Body of pancreas (tissue), 4 donors: Measurements from ENCODE around the gene PTPN1.

Source experiments
- POLR2A ChIP-seq, 3 donors: fragments of 450-650 bp; IDR thresholded peaks; one replicate each; pipeline ENCODE4 v1.6.1; 2016; ENCODE audit warnings: antibody characterized with exemption in 3 of 3, mild to moderate bottlenecking in 2 of 3
- TF ChIP-seq, protein P1 (sequence below), 7 experiments: fragments of 450-650 bp in 4 of 7; fragments of 200-600 bp in 3 of 7; sonication (generic) in 3 of 7; IDR thresholded peaks; one replicate each; pipeline ENCODE4 v1.5.1; 2016 to 2019; ENCODE audit warnings: antibody characterized with exemption in 7 of 7

DNA sequence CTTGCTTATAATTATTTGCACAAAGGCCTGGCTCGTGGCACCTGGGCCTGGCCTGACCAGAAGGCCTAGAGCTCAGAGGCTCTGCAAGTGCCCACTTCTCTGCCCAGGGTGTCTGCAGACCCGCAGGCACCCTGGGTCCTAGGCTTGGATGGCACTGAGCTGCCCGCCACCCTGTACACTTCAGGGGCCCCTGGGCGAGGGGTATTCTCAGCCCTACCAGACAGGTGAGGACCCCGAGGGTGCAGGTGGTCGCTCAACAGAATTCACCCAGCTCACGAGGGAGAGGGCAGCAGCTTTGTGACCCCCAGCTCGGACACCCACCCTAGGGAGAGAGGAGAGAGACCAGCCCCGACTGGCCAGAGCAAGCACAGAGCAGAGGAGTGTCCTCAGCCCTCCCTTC, 97.3 kb downstream of the PTPN1 start:
- TF ChIP-seq, protein P1, sequence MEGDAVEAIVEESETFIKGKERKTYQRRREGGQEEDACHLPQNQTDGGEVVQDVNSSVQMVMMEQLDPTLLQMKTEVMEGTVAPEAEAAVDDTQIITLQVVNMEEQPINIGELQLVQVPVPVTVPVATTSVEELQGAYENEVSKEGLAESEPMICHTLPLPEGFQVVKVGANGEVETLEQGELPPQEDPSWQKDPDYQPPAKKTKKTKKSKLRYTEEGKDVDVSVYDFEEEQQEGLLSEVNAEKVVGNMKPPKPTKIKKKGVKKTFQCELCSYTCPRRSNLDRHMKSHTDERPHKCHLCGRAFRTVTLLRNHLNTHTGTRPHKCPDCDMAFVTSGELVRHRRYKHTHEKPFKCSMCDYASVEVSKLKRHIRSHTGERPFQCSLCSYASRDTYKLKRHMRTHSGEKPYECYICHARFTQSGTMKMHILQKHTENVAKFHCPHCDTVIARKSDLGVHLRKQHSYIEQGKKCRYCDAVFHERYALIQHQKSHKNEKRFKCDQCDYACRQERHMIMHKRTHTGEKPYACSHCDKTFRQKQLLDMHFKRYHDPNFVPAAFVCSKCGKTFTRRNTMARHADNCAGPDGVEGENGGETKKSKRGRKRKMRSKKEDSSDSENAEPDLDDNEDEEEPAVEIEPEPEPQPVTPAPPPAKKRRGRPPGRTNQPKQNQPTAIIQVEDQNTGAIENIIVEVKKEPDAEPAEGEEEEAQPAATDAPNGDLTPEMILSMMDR (IDR thresholded peaks at IDR 0.05) = no peak
- no peak for TF ChIP-seq POLR2A (IDR thresholded peaks at IDR 0.05)
